GM21390 (cell line): Measurements from ENCODE around the gene EFNA1.

Source experiments
- ATAC-seq: cut with Tn5 transposase; IDR thresholded peaks from one replicate; pipeline ENCODE4 v1.9.1; 2021; ENCODE audit not compliant: unreplicated experiment

The EFNA1 gene

GRCh38 chr1:155127105-155127966, at the start of gene EFNA1:
EFNA1 (plus strand) TSS chr1:155127876; CDS start chr1:155127978, 102 bp downstream.
- ATAC-seq: no peak

- no peak for ATAC-seq
These were observed 49.0 kb upstream of the EFNA1 start, which contains the start of gene EFNA3 for GRCh38 chr1:155078469-155079209. EFNA3 (plus strand) TSS chr1:155078837; CDS start chr1:155078942, 105 bp downstream.

- ATAC-seq: no peak
These were observed 48.5 kb upstream of the EFNA1 start for GRCh38 chr1:155079210-155079486.

DNA sequence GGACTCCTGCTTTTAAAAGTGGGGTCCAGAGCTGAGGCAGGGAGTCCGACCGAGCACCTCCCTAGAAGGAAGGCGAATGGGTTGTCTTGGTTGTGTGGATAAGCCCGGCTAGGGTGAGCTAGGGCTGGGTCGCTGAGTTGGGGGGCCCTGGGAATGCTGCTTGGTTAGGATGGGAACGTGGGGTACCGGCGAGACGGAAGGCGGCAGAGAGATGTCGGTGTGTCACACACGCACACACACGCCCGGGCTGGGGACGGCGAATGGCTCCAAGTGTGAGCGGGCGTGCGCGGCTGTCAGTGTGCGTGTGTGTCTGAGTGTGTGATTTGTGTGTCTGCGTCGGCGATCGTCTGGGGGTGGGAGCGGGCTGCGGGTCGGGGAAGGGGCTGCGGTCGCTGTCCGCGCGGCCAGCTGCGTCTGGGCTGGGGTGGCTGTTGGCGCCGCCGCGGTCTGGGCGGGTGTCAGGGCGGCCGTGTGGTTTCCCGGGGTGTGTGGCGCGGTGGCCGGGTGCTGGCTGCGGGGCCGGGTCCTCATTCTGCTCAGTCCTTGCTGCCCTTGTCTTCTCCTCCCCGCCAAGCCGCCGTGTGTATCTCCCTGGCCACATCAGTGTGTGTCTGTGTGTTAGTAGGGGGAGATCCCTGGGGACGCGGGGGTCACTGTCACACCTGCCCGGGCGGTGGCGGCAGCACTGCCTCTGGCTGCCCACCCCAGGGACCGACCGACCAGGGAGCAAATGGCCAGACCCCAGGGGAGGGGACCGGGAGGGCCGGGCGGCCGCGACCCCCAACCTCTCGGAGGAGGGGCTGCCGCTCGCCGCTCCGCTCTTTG, 48.0 kb upstream of the EFNA1 start:
- ATAC-seq: no peak

DNA sequence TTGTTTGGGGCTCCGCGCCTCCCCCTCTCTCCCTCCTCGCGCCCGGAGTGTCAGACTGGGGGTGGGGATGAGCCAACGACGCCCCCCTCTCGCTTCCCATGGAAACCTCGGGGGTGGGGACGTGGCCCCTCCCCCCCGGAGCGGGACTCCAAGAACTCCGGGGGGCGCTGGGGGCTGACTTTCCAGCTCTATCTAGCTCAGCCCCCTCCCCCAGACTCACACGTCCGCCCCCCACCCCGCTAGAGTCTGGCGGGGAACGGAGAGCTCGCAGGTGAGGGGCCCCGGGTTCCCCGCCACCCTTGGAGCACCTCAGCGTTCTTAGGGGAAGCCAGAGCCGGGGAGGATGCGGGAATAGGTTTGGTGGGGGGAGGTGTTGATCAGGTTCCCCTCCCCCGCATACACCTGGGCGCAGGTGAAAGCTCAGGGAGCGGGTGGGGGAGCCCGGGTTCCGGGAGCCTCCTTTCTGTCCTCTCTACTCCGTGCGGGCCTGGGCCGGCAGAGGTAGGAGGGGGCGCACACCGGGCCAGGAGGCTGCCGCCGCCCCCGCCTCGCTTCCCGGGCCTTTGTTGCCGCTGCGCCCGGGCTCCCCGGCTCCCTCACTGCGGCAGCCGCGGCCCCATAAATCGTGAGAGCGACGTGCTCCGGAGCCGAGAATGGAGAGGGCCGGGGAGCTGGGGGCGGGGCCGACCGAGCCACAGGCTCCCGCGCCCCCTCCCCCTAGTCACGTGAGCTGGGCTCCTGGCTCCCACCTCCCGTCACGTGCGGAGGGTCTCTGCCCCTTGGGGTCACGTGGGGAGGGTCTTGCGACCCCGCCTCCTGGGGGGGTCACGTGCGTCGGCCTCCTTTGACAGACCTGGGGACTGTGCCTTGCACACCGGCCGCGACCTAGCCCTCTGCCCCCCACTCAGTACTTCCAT, 47.1 kb upstream of the EFNA1 start:
- ATAC-seq: no peak

DNA sequence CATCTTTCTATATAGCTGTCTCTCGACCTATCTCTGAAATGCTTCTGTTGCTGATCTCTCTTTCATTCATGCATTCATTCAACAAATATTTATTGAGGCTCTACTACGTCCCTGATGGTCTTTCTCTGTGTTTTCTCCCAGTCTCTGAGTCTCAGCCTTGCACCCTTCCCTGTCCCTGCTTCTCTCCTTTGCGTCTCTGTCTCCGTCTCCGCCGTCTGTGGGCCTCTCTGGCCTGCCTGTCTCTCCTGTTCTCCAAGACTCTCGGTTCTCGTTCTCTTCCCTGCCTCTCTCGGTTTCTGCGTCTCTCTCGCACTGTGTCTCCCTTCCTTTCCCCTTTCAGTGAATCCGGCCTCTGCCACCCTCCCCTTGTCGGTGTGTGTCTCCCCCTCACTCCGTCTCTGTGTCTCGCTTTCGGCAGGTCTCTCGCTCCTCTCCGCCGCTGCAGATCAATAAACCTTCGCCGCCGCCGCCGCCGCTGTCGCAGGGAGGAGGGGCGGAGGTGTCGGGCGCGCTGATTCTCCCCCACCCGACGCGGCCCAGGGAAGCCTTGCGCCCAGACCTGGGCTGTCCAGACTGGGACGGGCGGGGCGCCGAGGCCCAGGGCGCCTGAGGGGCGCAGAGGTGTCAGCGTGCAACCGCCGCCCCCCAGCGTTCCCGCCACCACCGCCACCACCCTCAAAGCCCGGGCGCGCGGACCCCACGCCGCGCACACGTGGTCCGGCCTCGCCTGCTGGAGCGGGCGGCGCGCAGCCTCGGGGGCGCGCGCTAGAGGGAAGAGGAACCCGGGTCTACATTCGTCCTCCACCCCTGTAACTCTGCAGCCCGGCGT, 46.0 kb upstream of the EFNA1 start:
- ATAC-seq: no peak

DNA sequence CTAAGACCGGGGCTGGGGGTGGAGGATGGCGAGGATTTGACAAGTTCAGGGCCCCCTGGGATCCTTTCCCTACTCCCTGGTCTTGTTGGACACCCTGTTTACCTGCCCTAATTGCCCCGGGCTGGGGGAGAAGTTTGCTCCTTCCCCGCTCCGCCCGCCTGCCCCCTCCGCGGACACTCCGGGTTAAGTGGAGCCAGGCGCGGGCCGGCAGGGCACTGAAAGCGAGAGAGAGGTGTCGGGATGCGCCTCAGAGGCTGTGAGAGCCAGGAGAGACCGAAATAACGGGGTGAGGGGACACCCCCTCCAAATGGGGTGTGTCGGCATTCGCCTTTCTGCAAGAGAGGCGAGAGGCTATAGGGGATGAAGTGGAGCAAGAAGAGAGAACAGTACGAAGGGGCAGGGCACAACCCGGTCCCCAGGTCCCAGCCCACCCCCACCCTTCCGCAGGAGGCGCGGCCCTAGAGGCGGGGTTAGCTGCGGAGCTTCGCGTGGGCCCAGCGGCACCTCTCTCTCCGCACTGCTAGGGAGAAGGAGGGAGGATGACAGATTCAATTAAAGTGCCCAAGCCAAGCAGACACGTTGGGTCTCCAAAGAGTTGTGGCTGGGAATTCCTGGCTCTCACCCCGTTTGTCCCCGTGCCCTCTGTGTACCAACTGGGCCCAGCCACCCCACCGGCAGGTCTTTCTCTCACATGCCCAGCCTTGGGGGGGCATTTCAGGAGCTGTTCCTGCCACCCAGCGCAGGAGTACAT, 45.2 kb upstream of the EFNA1 start:
- no peak for ATAC-seq

- ATAC-seq: no peak
These were observed 44.6 kb upstream of the EFNA1 start for GRCh38 chr1:155083052-155083541.

DNA sequence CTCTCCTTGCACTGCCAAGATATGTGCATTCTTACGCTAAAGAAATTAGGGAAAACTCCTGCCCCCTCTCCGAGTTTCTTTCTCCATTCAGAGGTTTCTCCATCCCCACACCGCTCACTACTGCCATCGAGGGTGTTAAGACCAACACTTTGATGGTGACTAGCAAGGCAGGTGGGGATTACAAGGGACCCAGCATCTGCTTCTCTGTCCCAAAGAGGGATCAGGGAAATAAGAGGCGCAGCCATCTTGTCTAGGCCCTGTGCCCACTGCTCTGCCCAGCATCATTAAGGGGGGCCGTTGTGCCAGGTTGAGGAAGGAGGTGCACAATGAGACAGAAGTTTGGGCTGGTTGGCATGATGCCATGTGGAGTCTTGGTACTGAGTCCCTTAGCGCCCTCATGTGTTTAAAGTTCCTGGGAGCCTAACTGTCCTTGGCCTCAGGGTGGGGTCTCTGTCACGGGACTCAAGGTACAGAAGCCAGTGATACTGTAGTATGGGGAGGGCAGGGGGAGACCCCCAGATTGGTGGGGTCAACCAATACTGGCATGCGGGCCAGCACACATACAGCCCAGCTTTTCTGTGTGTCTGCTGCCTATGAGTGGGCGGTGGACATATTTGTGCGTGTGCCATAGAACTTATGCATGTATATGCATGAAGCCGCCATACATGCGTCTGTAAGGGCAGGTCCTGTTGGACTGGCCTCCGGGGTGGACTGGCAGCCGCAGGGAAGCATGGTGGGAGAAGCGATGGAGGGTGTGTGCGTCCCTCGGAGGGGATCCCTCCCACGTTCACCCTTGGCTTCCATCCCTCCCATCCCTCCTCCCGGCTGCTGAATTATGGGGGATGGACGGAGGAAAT, 43.6 kb upstream of the EFNA1 start:
- no peak for ATAC-seq

GRCh38 chr1:155084722-155085503, 42.8 kb upstream of the EFNA1 start:
- peak; percentile 68 for ATAC-seq

DNA sequence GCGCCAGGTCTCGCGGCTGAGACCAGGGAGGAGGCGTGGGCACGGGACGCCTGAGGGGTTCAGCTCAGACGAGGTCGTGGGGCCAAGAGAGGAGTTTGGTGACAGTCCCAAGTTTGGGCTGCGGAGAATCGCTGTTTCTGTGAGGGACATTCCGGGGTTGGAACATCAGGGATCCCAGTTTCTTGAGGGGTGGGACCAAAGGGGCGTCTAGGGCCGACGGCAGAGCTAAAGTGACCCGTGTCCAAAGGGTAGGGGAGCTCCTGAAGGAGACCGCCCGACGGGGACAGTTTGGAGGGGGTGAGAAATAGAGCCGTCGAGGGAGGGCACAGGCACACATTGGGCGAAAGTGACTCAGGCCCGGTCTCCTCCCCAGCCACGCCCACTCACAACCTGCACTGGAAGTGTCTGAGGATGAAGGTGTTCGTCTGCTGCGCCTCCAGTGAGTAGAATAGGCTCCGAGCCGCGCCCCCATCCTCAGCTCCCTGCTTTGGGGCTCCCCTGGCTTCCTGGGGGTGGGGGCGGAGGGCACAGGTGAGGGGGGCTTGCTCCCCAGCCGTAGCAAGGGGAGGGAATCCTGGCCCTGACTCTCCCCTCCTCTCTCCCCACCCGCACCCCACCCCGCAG, 42.1 kb upstream of the EFNA1 start:
- ATAC-seq: no peak

- no peak for ATAC-seq
These were observed 41.4 kb upstream of the EFNA1 start for GRCh38 chr1:155086128-155086741.

- no peak for ATAC-seq
These were observed 40.7 kb upstream of the EFNA1 start for GRCh38 chr1:155086856-155087535.

DNA sequence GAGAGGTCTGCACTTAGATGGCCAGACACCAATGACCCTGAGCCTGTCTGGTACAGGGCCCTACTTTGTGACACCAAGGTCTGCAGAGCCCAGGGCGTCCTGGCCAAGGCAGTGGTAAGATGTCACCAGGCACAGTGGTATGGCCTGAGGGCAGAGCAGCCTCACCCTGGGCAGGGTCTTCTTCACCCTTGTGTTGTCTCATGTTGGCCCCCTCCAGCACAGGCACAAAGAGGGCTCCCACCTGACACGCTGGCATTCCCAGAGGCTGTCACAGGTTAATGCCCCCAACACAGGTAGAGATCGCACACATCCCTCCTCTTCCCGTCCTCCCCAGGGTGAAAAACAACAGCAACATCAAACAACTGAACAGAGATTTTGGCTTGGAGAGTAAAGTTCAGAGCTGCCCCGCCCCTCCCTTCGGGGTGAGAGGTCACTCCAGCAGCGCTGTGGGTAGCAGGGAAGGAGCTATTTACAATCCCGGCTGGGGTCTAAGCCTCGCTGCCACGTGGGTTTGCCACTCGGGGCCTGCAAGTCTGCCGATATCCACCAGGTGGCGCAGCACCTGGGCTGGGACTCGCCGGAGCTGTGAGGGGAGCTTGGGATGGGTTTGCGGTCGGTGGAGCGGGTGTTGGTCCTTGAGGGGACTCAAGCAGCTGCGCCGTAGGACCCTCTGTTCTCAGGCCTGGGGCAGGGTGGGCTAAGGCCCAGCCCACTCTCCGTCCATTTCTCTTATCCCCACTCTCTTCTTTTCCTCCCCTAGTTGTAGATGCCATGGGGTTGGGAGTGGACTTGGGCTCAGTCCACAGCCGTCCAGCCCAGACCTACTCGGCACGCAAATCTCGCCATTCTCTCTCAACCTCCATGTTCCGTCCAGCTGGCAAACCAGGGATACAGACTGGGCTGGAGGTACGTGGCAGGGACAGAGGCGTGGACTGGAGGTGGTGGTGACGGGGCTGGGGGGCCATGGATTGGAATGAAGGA, 36.3 kb upstream of the EFNA1 start:
- no peak for ATAC-seq
